Activated CD4-positive, alpha-beta T cell treated with anti-CD3 and anti-CD28 coated beads, Interleukin-2, amount 10 ng/mL, durations not matched to agents 24 days and 14 days (primary cell): ENCODE data around the gene SFTA2. TPM values are rescaled to one million over a fixed set of nuclear protein-coding genes. Genes with fewer than 3 reads are reported as not detected.
A peak's percentile ranks its signal among the peaks of the same experiment; 100 is the strongest.

ENCODE experiments used
- DNase-seq: peaks from one replicate; pipeline ENCODE4 v3.0.0; 2022
- H3K27ac Mint-ChIP-seq: one replicate; pipeline ENCODE4 v1.8.0; 2022; ENCODE audit warnings: mild to moderate bottlenecking, mixed read lengths
- H3K27me3 Mint-ChIP-seq: one replicate; pipeline ENCODE4 v1.8.0; 2022; ENCODE audit warnings: mixed read lengths
- H3K36me3 Mint-ChIP-seq: one replicate; pipeline ENCODE4 v1.8.0; 2022; ENCODE audit warnings: low read depth, mild to moderate bottlenecking, mixed read lengths
- H3K4me1 Mint-ChIP-seq: one replicate; pipeline ENCODE4 v1.8.0; 2021; ENCODE audit warnings: mixed read lengths
- H3K4me3 Mint-ChIP-seq: one replicate; pipeline ENCODE4 v1.8.0; 2022; ENCODE audit warnings: mild to moderate bottlenecking, moderate library complexity, mixed read lengths
- H3K9me3 Mint-ChIP-seq: one replicate; pipeline ENCODE4 v1.8.0; 2021; ENCODE audit warnings: mixed read lengths
- intact Hi-C: fragments of 100-400 bp; cut with micrococcal nuclease; formaldehyde crosslinking; loops from one replicate; pipeline ENCODE4 v1.15.1; 2023
- total RNA-seq: library from RNA; stranded (reverse); gene quantifications from 2 replicates; pipeline ENCODE4 v1.2.3, GENCODE V29; 2022

The SFTA2 gene
- total RNA-seq, 1 donor from 2014 or later: not detected

DNA sequence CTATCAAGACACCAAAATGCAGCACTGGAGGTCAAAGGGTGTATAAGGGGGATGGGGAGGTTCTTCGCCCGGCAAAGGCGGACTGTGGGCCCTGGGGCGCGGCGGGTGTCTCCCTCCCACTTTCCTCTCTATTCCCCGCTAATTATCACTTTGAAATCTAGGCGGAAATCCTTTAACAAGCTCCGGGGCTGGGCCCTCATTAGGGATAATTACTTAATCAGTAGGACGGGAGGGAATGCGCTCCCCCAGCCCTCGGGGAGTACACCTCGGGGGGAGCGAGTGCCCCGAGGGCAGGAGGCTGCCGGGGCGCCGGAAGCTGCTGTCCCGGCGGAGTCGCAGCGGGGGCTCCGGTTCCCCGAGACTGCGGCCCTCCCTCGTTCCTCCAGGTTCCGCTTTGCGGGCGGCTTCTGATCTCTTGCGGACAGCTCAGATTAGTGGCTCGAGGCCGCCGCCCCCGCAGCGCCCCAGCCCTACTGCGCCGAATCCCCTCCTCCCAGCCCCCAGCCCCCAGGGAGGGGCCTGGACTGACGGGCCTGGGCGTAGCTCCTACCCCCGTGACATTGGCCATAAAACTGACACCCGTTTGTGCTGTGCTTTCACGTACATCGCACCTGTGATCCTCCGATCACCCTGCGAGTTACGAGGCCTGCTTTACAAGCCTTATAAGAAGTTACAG is 23.5 kb upstream of the SFTA2 start:
- Mint-ChIP-seq H3K4me1 (peaks cover 12% of the 10 kb centered on the region), H3K36me3 (no peaks in the 10 kb centered on the region), H3K4me3 (peak overlapping the region; percentile 73), H3K9me3 (peaks cover 12% of the 10 kb centered on the region), H3K27me3 (peaks cover 77% of the 10 kb centered on the region), H3K27ac (no peak overlapping the region)
- intact Hi-C loops: no loop called here
- DNase-seq: peak; percentile 83

DNA sequence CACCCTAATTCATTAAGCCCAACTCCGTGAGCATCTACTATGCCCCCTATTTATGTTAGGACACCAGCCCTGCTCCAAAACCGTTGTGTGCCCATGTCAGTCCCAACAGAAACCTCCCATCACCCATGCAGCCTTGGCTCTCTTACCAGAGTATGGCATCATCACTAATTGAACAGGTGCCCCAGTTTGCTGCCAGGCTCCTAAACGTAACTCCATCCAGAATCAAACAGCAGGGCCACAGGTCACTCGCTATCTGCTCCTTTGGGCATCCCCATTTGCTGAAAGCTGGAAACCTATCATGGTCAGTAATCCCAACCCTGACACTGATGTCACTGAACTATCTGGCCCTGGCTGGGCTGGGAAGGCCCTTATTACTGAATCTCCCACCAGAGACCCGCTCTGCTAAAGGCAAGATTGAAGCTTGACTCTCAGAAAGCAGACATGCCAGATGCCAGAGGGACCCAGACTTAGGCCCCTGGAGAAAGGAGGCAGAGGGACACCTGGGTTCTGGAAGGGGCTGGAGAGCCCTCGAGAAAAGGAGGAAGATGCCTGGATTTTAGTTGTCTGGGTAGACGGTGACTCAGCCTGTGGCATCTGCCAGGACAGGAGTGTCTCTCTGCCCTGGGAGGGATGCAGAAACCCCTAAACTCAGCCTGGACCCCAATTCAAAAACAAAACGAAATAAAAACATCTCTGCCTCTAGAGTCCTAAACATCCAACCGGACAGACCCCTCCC is 22.8 kb upstream of the SFTA2 start:
- peaks cover 81% of the 10 kb centered on the region for H3K27me3 Mint-ChIP-seq
- DNase-seq: no peak
- intact Hi-C loops: no loop called here
- H3K36me3 Mint-ChIP-seq: no peaks in the 10 kb centered on the region
- H3K4me1 Mint-ChIP-seq: peaks cover 12% of the 10 kb centered on the region
- peaks cover 18% of the 10 kb centered on the region for H3K9me3 Mint-ChIP-seq
- H3K27ac Mint-ChIP-seq: no peak overlapping the region
- H3K4me3 Mint-ChIP-seq: peak overlapping the region; percentile 73

GRCh38 chr6:30951907-30952469 is 20.0 kb upstream of the SFTA2 start:
- peaks cover 87% of the 10 kb centered on the region for H3K27me3 Mint-ChIP-seq
- no peak for DNase-seq
- peaks cover 27% of the 10 kb centered on the region for H3K9me3 Mint-ChIP-seq
- no peak overlapping the region for H3K4me3 Mint-ChIP-seq
- H3K36me3 Mint-ChIP-seq: no peaks in the 10 kb centered on the region
- H3K4me1 Mint-ChIP-seq: peaks cover 12% of the 10 kb centered on the region
- H3K27ac Mint-ChIP-seq: peak overlapping the region; percentile 45
- intact Hi-C loops: no loop called here

DNA sequence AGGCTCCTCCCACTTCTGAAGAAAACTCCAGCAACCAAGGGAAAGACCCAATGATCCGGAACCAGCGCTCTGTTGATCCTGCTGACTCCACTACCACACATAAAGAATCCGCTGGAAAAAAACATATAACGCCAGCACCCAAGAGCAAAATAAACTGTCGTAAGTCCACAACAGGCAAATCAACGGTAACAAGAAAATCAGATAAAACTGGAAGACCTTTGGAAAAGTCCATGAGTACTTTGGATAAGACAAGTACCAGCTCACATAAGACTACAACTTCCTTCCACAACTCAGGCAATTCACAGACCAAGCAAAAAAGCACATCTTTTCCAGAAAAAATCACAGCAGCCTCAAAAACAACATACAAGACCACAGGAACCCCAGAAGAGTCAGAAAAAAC is 16.8 kb upstream of the SFTA2 start:
- H3K27me3 Mint-ChIP-seq: peaks cover 81% of the 10 kb centered on the region
- intact Hi-C loops: no loop called here
- peaks cover 7% of the 10 kb centered on the region for H3K4me1 Mint-ChIP-seq

GRCh38 chr6:30947231-30947630 is 15.3 kb upstream of the SFTA2 start:
- Mint-ChIP-seq H3K36me3 (no peaks in the 10 kb centered on the region), H3K27me3 (peaks cover 81% of the 10 kb centered on the region), H3K27ac (no peak overlapping the region), H3K4me3 (no peak overlapping the region), H3K4me1 (peaks cover 7% of the 10 kb centered on the region), H3K9me3 (peaks cover 27% of the 10 kb centered on the region)
- intact Hi-C loops: no loop called here
- DNase-seq: no peak

More for the DNA sequence above, 16.8 kb upstream of the SFTA2 start:
- Mint-ChIP-seq H3K36me3 (no peaks in the 10 kb centered on the region), H3K27ac (no peak overlapping the region), H3K9me3 (peaks cover 27% of the 10 kb centered on the region), H3K4me3 (no peak overlapping the region)
- no peak for DNase-seq

DNA sequence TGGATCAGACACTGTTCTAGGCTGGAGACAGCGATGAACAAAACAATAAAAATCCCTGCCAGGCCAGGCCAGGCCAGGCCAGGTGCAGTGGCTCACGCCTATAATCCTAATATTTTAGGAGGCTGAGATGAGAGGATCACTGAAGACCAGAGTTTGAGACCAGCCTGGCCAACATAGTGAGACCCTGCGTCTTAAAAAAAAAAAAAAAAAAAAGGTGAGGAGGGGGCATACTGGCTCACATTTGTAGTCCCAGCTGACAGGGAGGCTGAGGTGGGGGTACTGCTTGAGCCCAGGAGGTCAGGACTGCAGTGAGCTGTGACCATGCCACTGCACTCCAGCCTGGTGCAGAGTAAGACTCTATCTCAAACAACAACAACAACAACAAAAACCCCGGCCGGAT is 13.3 kb upstream of the SFTA2 start:
- peaks cover 14% of the 10 kb centered on the region for H3K9me3 Mint-ChIP-seq
- peaks cover 2% of the 10 kb centered on the region for H3K4me1 Mint-ChIP-seq
- peaks cover 73% of the 10 kb centered on the region for H3K27me3 Mint-ChIP-seq
- no peak for DNase-seq
- no peak overlapping the region for H3K27ac Mint-ChIP-seq
- no peaks in the 10 kb centered on the region for H3K36me3 Mint-ChIP-seq
- intact Hi-C loops: no loop called here
- H3K4me3 Mint-ChIP-seq: no peak overlapping the region

DNA sequence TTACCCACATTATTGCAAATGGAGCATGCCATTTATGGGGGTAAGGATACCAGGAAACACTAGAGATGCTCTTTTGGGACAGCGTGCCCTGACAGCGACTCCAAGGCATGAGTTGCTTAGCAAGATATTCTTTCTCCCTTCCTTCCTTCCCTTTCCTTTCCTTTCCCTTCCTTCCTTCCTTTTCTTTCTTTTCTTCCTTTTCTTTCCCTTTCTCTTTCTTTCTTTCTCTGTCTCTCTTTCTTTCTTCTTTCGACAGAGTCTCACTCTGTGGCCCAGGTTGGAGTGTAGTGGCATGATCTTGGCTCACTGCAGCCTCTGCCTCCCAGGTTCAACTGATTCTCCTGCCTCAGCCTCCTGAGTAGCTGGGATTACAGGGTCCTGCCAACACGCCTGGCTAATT is 12.1 kb upstream of the SFTA2 start:
- peaks cover 61% of the 10 kb centered on the region for H3K27me3 Mint-ChIP-seq

DNA sequence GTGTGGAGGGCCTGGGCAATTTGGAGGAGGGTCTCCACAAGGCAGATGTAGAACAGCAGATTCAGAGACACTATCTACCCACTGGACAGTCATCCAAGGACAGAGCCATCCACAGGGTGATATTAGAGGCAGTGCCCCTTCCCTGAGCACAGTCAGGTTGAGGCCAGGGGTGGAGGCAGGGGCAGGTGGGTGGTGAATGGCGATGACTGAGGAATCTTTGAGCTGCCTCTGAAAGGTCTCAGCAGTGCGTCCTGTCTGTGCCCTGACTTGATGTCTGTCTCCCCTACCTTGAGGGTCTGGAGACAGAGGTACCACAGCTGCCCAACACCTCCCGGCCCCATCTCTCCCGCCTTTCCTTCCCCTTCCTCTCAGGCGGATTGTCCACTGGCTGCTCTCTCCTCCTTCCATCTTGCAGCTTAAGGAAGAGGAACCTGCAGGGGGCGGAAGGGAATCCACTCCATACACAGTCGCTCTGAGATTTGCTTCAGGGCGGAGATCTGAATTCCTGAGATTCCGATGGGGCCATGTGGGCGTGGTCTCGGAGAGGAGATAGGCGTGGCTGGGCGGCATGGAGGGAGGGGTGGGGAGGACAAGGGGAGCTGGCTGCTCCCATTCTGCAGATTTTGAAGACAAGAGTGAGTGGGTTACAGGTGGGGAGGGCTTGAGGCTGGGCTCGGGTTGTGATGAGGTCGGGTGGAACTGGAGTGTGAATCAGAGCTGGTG is 10.5 kb upstream of the SFTA2 start:
- no peak overlapping the region for H3K27ac Mint-ChIP-seq
- H3K4me1 Mint-ChIP-seq: peaks cover 2% of the 10 kb centered on the region
- peaks cover 47% of the 10 kb centered on the region for H3K27me3 Mint-ChIP-seq
- H3K9me3 Mint-ChIP-seq: no peaks in the 10 kb centered on the region
- no peaks in the 10 kb centered on the region for H3K36me3 Mint-ChIP-seq
- intact Hi-C loops: no loop called here
- no peak for DNase-seq
- H3K4me3 Mint-ChIP-seq: no peak overlapping the region

More for the DNA sequence above, 12.1 kb upstream of the SFTA2 start:
- intact Hi-C loops: no loop called here
- no peak for DNase-seq
- Mint-ChIP-seq H3K4me1 (peaks cover 2% of the 10 kb centered on the region), H3K9me3 (peaks cover 5% of the 10 kb centered on the region), H3K36me3 (no peaks in the 10 kb centered on the region), H3K4me3 (no peak overlapping the region), H3K27ac (no peak overlapping the region)

DNA sequence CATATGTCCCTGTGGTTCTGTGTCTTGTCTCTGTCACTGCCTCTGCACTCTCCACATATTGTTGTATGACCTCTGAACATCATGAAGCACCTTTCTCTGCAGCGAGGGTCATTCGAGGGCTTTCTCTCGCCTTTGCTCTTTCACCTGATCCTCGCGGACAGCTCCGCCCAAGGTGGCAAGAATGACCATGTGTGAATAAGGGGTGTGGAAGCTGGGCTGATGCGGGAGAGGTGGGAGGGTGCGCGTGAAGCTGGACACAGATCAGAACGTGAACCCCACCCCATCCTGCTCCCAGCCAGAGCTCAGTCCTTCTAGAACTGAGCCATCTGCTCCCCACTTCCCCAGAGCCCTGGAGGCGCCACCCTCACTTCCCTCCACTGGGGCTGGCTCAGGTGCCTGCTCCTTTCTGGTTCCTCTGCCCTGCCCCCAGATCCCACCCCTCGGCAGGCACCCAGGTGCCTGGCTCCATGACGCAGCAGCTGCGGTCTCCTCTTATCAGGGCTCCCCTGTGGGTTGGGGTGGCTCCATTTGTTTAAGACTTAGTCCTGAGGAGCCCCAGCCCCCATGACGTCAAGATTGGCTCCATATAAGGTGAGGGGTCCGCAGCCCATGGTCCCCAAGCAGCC is 8.5 kb upstream of the SFTA2 start, which contains the start of gene MUCL3:
MUCL3 (plus strand) TSS at position 613 of the 626 bp plus-strand sequence. CDS start 27 bp downstream, outside the sequence.
- Mint-ChIP-seq H3K36me3 (no peaks in the 10 kb centered on the region), H3K4me3 (no peak within 1 kb of the TSS), H3K4me1 (peaks cover 2% of the 10 kb centered on the region), H3K9me3 (no peaks in the 10 kb centered on the region), H3K27ac (no peak within 1 kb of the TSS), H3K27me3 (peaks cover 39% of the 10 kb centered on the region)
- no peak for DNase-seq
- intact Hi-C loops: no loop called here

DNA sequence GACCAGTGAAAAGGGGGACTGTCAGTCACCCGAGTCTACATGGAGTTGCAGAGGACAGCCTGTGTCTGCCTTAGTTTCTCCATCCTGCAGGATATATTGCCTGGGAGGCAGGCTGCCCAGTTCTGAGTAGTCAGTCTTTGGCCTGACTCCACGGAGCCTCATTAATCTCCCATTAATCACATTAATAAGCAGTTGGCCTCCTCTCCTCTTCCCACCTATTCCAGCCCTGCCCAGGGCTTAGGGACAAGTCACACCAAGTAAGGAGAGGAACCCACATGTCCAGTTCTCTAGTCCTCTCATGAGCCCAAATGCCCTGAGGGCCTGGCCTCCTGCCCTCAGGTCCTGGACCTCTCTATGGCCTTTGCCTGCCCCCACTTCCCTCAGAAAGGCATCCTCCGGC is 7.5 kb upstream of the SFTA2 start:
- no peak for DNase-seq
- H3K4me1 Mint-ChIP-seq: peaks cover 2% of the 10 kb centered on the region
- no peaks in the 10 kb centered on the region for H3K9me3 Mint-ChIP-seq
- H3K27ac Mint-ChIP-seq: no peak overlapping the region
- no peaks in the 10 kb centered on the region for H3K36me3 Mint-ChIP-seq
- intact Hi-C loops: no loop called here
- H3K4me3 Mint-ChIP-seq: no peak overlapping the region
- peaks cover 33% of the 10 kb centered on the region for H3K27me3 Mint-ChIP-seq

GRCh38 chr6:30938730-30939129 is 6.8 kb upstream of the SFTA2 start:
- Mint-ChIP-seq H3K4me1 (peaks cover 2% of the 10 kb centered on the region), H3K27ac (no peak overlapping the region), H3K9me3 (no peaks in the 10 kb centered on the region), H3K27me3 (peaks cover 29% of the 10 kb centered on the region), H3K4me3 (no peak overlapping the region), H3K36me3 (no peaks in the 10 kb centered on the region)
- intact Hi-C loops: no loop called here
- DNase-seq: no peak

GRCh38 chr6:30937265-30937664 is 5.3 kb upstream of the SFTA2 start:
- Mint-ChIP-seq H3K9me3 (no peaks in the 10 kb centered on the region), H3K4me1 (no peaks in the 10 kb centered on the region), H3K27ac (no peak overlapping the region), H3K27me3 (peaks cover 17% of the 10 kb centered on the region), H3K4me3 (no peak overlapping the region), H3K36me3 (no peaks in the 10 kb centered on the region)
- no peak for DNase-seq
- intact Hi-C loops: no loop called here

- Mint-ChIP-seq H3K4me1 (no peaks in the 10 kb centered on the region), H3K9me3 (no peaks in the 10 kb centered on the region), H3K27ac (no peak overlapping the region), H3K27me3 (peaks cover 4% of the 10 kb centered on the region), H3K36me3 (no peaks in the 10 kb centered on the region), H3K4me3 (no peak overlapping the region)
- intact Hi-C loops: no loop called here
- no peak for DNase-seq
These were observed 3.0 kb upstream of the SFTA2 start for GRCh38 chr6:30935018-30935417.
